Activated naive CD8-positive, alpha-beta T cell (primary cell): ENCODE measurements around the gene P2RY13.

Source experiments
- H3K27ac Mint-ChIP-seq: one replicate; pipeline ENCODE4 v1.8.0; 2021; ENCODE audit warnings: mixed read lengths
- H3K27me3 Mint-ChIP-seq: one replicate; pipeline ENCODE4 v1.8.0; 2021; ENCODE audit warnings: mixed read lengths
- H3K36me3 Mint-ChIP-seq: one replicate; pipeline ENCODE4 v1.8.0; 2021; ENCODE audit warnings: mixed read lengths
- H3K4me1 Mint-ChIP-seq: one replicate; pipeline ENCODE4 v1.8.0; 2021; ENCODE audit warnings: low read depth, mixed read lengths
- H3K4me3 Mint-ChIP-seq: one replicate; pipeline ENCODE4 v1.8.0; 2021; ENCODE audit warnings: mild to moderate bottlenecking, mixed read lengths
- H3K9me3 Mint-ChIP-seq: one replicate; pipeline ENCODE4 v1.8.0; 2021; ENCODE audit warnings: low read depth, mixed read lengths

The P2RY13 gene

GRCh38 chr3:151314137-151314536, 15.2 kb downstream of the P2RY13 start:
- no peak overlapping the region for H3K4me3 Mint-ChIP-seq
- no peaks in the 10 kb centered on the region for H3K36me3 Mint-ChIP-seq
- H3K27ac Mint-ChIP-seq: no peak overlapping the region

GRCh38 chr3:151312972-151313371, 16.4 kb downstream of the P2RY13 start:
- no peaks in the 10 kb centered on the region for H3K36me3 Mint-ChIP-seq
- H3K27me3 Mint-ChIP-seq: no peaks in the 10 kb centered on the region
- no peak overlapping the region for H3K4me3 Mint-ChIP-seq
- no peak overlapping the region for H3K27ac Mint-ChIP-seq
- no peaks in the 10 kb centered on the region for H3K9me3 Mint-ChIP-seq
- H3K4me1 Mint-ChIP-seq: peaks cover 12% of the 10 kb centered on the region

More at GRCh38 chr3:151314137-151314536, 15.2 kb downstream of the P2RY13 start:
- H3K4me1 Mint-ChIP-seq: peaks cover 10% of the 10 kb centered on the region
- no peaks in the 10 kb centered on the region for H3K27me3 Mint-ChIP-seq
- no peaks in the 10 kb centered on the region for H3K9me3 Mint-ChIP-seq

- Mint-ChIP-seq H3K27ac (no peak overlapping the region), H3K27me3 (no peaks in the 10 kb centered on the region), H3K4me1 (peaks cover 32% of the 10 kb centered on the region), H3K9me3 (no peaks in the 10 kb centered on the region), H3K4me3 (no peak overlapping the region), H3K36me3 (no peaks in the 10 kb centered on the region)
Measured at GRCh38 chr3:151309566-151309965, 19.8 kb downstream of the P2RY13 start.

- H3K27me3 Mint-ChIP-seq: peaks cover 7% of the 10 kb centered on the region
- peak overlapping the region; percentile 44 for H3K4me3 Mint-ChIP-seq
- H3K27ac Mint-ChIP-seq: peak overlapping the region; percentile 54
- H3K4me1 Mint-ChIP-seq: peaks cover 42% of the 10 kb centered on the region
- H3K36me3 Mint-ChIP-seq: peaks cover 2% of the 10 kb centered on the region
- no peaks in the 10 kb centered on the region for H3K9me3 Mint-ChIP-seq
Measured at GRCh38 chr3:151307583-151308488, 21.5 kb downstream of the P2RY13 start.

GRCh38 chr3:151307131-151307530, 22.2 kb downstream of the P2RY13 start:
- Mint-ChIP-seq H3K36me3 (peaks cover 2% of the 10 kb centered on the region), H3K9me3 (no peaks in the 10 kb centered on the region), H3K4me1 (peaks cover 43% of the 10 kb centered on the region), H3K4me3 (no peak overlapping the region), H3K27ac (peak overlapping the region; percentile 87), H3K27me3 (peaks cover 9% of the 10 kb centered on the region)

GRCh38 chr3:151306168-151306810, 23.1 kb downstream of the P2RY13 start:
- peak overlapping the region; percentile 87 for H3K27ac Mint-ChIP-seq
- peaks cover 2% of the 10 kb centered on the region for H3K36me3 Mint-ChIP-seq
- peaks cover 9% of the 10 kb centered on the region for H3K27me3 Mint-ChIP-seq
- peak overlapping the region; percentile 54 for H3K4me3 Mint-ChIP-seq
- no peaks in the 10 kb centered on the region for H3K9me3 Mint-ChIP-seq
- H3K4me1 Mint-ChIP-seq: peaks cover 51% of the 10 kb centered on the region

- Mint-ChIP-seq H3K27me3 (peaks cover 11% of the 10 kb centered on the region), H3K36me3 (peaks cover 2% of the 10 kb centered on the region), H3K4me3 (peak overlapping the region; percentile 54), H3K4me1 (peaks cover 53% of the 10 kb centered on the region), H3K9me3 (no peaks in the 10 kb centered on the region), H3K27ac (peak overlapping the region; percentile 87)
Measured at GRCh38 chr3:151305775-151306151, 23.6 kb downstream of the P2RY13 start.

- peak overlapping the region; percentile 87 for H3K27ac Mint-ChIP-seq
Measured at GRCh38 chr3:151305060-151305774, 24.1 kb downstream of the P2RY13 start.

GRCh38 chr3:151303751-151304150, 25.6 kb downstream of the P2RY13 start:
- peaks cover 2% of the 10 kb centered on the region for H3K36me3 Mint-ChIP-seq
- H3K27ac Mint-ChIP-seq: peak overlapping the region; percentile 75
- H3K27me3 Mint-ChIP-seq: peaks cover 17% of the 10 kb centered on the region
- peaks cover 53% of the 10 kb centered on the region for H3K4me1 Mint-ChIP-seq
- H3K4me3 Mint-ChIP-seq: no peak overlapping the region
- H3K9me3 Mint-ChIP-seq: no peaks in the 10 kb centered on the region

More at GRCh38 chr3:151305060-151305774, 24.1 kb downstream of the P2RY13 start:
- Mint-ChIP-seq H3K36me3 (peaks cover 2% of the 10 kb centered on the region), H3K4me3 (peak overlapping the region; percentile 51), H3K27me3 (peaks cover 13% of the 10 kb centered on the region), H3K9me3 (no peaks in the 10 kb centered on the region), H3K4me1 (peaks cover 53% of the 10 kb centered on the region)

- peaks cover 42% of the 10 kb centered on the region for H3K4me1 Mint-ChIP-seq
- H3K4me3 Mint-ChIP-seq: no peak overlapping the region
- H3K27me3 Mint-ChIP-seq: peaks cover 17% of the 10 kb centered on the region
- no peaks in the 10 kb centered on the region for H3K9me3 Mint-ChIP-seq
- H3K27ac Mint-ChIP-seq: peak overlapping the region; percentile 41
- peaks cover 2% of the 10 kb centered on the region for H3K36me3 Mint-ChIP-seq
Measured at GRCh38 chr3:151301787-151302186, 27.6 kb downstream of the P2RY13 start.

- no peak overlapping the region for H3K27ac Mint-ChIP-seq
Measured at GRCh38 chr3:151300539-151300938, 28.8 kb downstream of the P2RY13 start.

GRCh38 chr3:151299006-151299405, 30.3 kb downstream of the P2RY13 start:
- H3K9me3 Mint-ChIP-seq: no peaks in the 10 kb centered on the region
- H3K4me3 Mint-ChIP-seq: no peak overlapping the region
- no peak overlapping the region for H3K27ac Mint-ChIP-seq
- H3K36me3 Mint-ChIP-seq: peaks cover 2% of the 10 kb centered on the region
- H3K4me1 Mint-ChIP-seq: peaks cover 18% of the 10 kb centered on the region
- peaks cover 17% of the 10 kb centered on the region for H3K27me3 Mint-ChIP-seq

More at GRCh38 chr3:151300539-151300938, 28.8 kb downstream of the P2RY13 start:
- peaks cover 29% of the 10 kb centered on the region for H3K4me1 Mint-ChIP-seq
- H3K36me3 Mint-ChIP-seq: peaks cover 2% of the 10 kb centered on the region
- peaks cover 17% of the 10 kb centered on the region for H3K27me3 Mint-ChIP-seq
- H3K9me3 Mint-ChIP-seq: no peaks in the 10 kb centered on the region
- H3K4me3 Mint-ChIP-seq: no peak overlapping the region

GRCh38 chr3:151297429-151297828, 31.9 kb downstream of the P2RY13 start:
- Mint-ChIP-seq H3K27me3 (peaks cover 8% of the 10 kb centered on the region), H3K9me3 (no peaks in the 10 kb centered on the region), H3K4me1 (peaks cover 10% of the 10 kb centered on the region), H3K27ac (no peak overlapping the region), H3K4me3 (no peak overlapping the region), H3K36me3 (no peaks in the 10 kb centered on the region)

- Mint-ChIP-seq H3K4me1 (peaks cover 1% of the 10 kb centered on the region), H3K4me3 (no peak overlapping the region), H3K36me3 (no peaks in the 10 kb centered on the region), H3K9me3 (no peaks in the 10 kb centered on the region), H3K27ac (no peak overlapping the region), H3K27me3 (peaks cover 8% of the 10 kb centered on the region)
Measured at GRCh38 chr3:151296226-151296625, 33.1 kb downstream of the P2RY13 start.

- Mint-ChIP-seq H3K4me3 (no peak overlapping the region), H3K9me3 (no peaks in the 10 kb centered on the region), H3K36me3 (no peaks in the 10 kb centered on the region), H3K27me3 (no peaks in the 10 kb centered on the region), H3K4me1 (no peaks in the 10 kb centered on the region), H3K27ac (no peak overlapping the region)
Measured at GRCh38 chr3:151293127-151293526, 36.2 kb downstream of the P2RY13 start.
